Right ventricle myocardium superior (tissue), 1 donor: ENCODE measurements around the gene DSE. TPM values are rescaled to one million over a fixed set of nuclear protein-coding genes. Genes with fewer than 3 reads are reported as not detected.
"Not testable (repeated sequence)": the region's sequence is repeated elsewhere in the genome, so short reads cannot be mapped to it uniquely, and the experiment has no call there.

ENCODE experiments used
- ATAC-seq: fragments of 200-7000 bp; cut with Tn5 transposase; one replicate; pipeline ENCODE4 v1.9.1; 2020; ENCODE audit warnings: mild to moderate bottlenecking; ENCODE audit not compliant: poor library complexity
- DNase-seq: peaks from one replicate; pipeline ENCODE4 v3.0.0-alpha.2; 2020
- intact Hi-C: fragments of 100-400 bp; cut with DNase I; formaldehyde crosslinking; loops from one replicate; pipeline ENCODE4 v1.11.2; 2022
- long read RNA-seq: library from polyadenylated mRNA; unstranded; transcript quantifications from one replicate; pipeline ENCODE4 v2.0.0, GENCODE V29; 2021
- total RNA-seq: library from RNA; stranded (reverse); fragmentation: NEBNext Ultra II Directional; extraction: Animal tissue kit (Norgen Biotek cat#: 25700); gene quantifications from one replicate; pipeline ENCODE4 v1.2.1, GENCODE V29; 2021
- donor health status: DM: no; HTN: yes; CAD: no; lungs with severe emphysema.

DSE gene
- total RNA-seq: 10.2 TPM
- long read RNA-seq, full-length matches to known transcripts: 4 of 25 reads
- long read RNA-seq, partial matches to known transcripts: 1 of 25 reads
- long read RNA-seq, other reads (novel, unspliced or antisense): 20 of 25 reads

- DNase-seq: no peak
- ATAC-seq: peak; percentile 96
- intact Hi-C loops: no loop called here
Observed at GRCh38 chr6:116370760-116371119, at the start of gene DSE. Gene DSE, plus strand, starts transcription at chr6:116370947. Its CDS starts 28,304 bp downstream, at chr6:116399251.

GRCh38 chr6:116321933-116322332, 48.8 kb upstream of the DSE start:
- intact Hi-C loops, DNase-seq, ATAC-seq: not testable (repeated sequence)

DNA sequence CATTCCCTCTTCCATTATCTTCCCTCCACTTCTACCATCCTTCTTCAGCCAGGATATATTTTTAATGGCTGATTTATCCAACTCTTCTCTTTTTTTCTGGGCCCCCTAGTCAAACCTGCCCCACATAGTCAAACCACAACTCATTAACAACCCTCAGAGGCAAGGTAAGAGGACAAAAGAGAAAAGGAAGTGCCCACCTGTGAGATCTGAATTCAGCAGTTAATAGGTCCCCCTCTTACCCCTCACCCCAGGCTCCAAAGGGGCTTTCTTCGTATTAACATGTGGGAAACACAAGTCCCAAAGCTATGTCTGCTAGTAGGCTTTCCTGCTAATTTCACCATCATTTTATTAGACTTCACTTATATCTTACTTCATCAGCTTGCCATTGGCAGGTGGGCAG, 46.9 kb upstream of the DSE start:
- intact Hi-C loops: no loop called here
- no peak for ATAC-seq
- no peak for DNase-seq

GRCh38 chr6:116325634-116326132, 45.1 kb upstream of the DSE start:
- ATAC-seq, intact Hi-C loops, DNase-seq: not testable (repeated sequence)

GRCh38 chr6:116326181-116326671, 44.5 kb upstream of the DSE start:
- intact Hi-C loops: no loop called here
- DNase-seq (peak; percentile 53), ATAC-seq (peak; percentile 69)

DNA sequence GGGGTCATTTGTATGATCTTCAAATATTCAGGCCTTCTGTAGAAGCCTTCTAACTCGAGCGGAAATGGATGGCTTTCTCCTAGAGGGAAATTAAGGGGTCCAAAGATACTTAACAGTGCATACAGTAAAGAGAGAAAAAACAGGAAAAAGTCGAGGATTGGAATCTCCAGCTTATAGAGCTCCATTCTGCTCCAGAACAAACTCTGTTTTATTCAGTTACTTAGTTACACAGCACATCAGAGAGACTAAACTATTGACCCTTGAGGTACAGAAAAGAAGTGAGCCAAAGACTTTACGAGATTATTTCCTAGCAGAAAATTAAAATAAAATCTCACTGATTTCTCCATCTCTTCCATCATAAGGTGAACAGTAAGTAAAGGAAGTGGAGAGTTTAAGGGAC, 43.8 kb upstream of the DSE start:
- ATAC-seq: no peak
- intact Hi-C loops: no loop called here
- no peak for DNase-seq

- intact Hi-C loops: no loop called here
- ATAC-seq (no peak), DNase-seq (no peak)
Observed at GRCh38 chr6:116327803-116328527, 42.8 kb upstream of the DSE start.

- intact Hi-C loops: no loop called here
- ATAC-seq (peak; percentile 32), DNase-seq (no peak)
Observed at GRCh38 chr6:116328528-116328903, 42.2 kb upstream of the DSE start.

GRCh38 chr6:116329156-116329555, 41.6 kb upstream of the DSE start:
- DNase-seq: no peak
- intact Hi-C loops: no loop called here
- ATAC-seq: peak; percentile 52

GRCh38 chr6:116330511-116330910, 40.2 kb upstream of the DSE start:
- ATAC-seq: no peak
- DNase-seq: no peak
- intact Hi-C loops: no loop called here

DNA sequence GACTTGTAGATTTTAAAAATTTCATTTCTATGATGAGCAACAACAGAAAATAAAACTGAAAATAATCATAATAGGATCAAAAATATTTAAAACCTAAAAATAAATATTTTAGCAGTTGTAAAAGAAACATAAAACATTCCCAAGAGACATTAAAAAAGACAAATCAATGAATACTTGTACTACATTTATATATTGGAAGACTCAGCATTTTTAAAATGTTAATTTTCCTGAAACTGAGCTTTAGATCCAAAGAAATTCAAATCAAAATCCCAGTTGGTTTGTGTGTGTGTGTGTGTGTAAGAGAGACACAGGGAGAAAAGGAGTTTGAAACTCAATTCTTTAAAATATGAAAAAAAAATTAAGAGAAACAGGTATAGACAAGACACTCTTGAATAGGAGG, 38.7 kb upstream of the DSE start:
- ATAC-seq: no peak
- intact Hi-C loops: no loop called here
- DNase-seq: no peak

GRCh38 chr6:116334638-116335409, 35.9 kb upstream of the DSE start:
- intact Hi-C loops, DNase-seq, ATAC-seq: not testable (repeated sequence)

GRCh38 chr6:116335612-116336215, 35.0 kb upstream of the DSE start:
- intact Hi-C loops: no loop called here
- no peak for ATAC-seq
- DNase-seq: no peak

- no peak for DNase-seq
- ATAC-seq: no peak
- intact Hi-C loops: no loop called here
Observed at GRCh38 chr6:116338943-116339342, 31.8 kb upstream of the DSE start.

GRCh38 chr6:116340625-116341024, 30.1 kb upstream of the DSE start:
- ATAC-seq, intact Hi-C loops, DNase-seq: not testable (repeated sequence)

- DNase-seq: no peak
- no peak for ATAC-seq
- intact Hi-C loops: no loop called here
Observed at GRCh38 chr6:116349216-116349615, 21.5 kb upstream of the DSE start.

DNA sequence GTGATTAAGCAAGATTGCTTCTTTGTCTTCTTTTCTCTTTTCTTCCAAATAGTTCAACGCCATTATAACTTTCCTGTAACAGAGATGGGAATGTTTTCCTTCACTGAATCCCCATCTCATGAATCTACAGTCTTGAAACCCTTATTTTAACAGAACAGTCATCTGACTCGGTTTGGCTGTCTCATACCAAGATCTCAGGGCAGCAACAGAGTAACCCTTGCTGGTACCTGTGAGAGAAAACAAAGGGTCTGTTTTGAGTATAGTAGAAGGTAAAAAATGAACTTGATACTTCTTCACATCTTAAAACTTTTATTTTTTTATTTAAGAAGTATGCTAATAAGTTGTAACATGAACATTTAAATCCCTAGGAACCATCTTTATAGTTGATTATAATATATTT, 19.6 kb upstream of the DSE start:
- DNase-seq (no peak), ATAC-seq (no peak)
- intact Hi-C loops: no loop called here

GRCh38 chr6:116352515-116353471, 18.0 kb upstream of the DSE start:
- ATAC-seq: peak; percentile 79
- no peak for DNase-seq
- intact Hi-C loops: no loop called here
